C4-2B (cell line): ENCODE results near the gene EXOSC5.

Source experiments
- CTCF ChIP-seq: fragments of 450-650 bp; conservative IDR thresholded peaks from 2 replicates; pipeline ENCODE4 v1.5.1; 2017; ENCODE audit warnings: mild to moderate bottlenecking
- ZFX ChIP-seq: fragments of 450-650 bp; IDR thresholded peaks from 2 replicates; pipeline ENCODE4 v1.6.1; 2017

GRCh38 chr19:41430922-41431321 lies 33.8 kb upstream of the EXOSC5 start:
- TF ChIP-seq CTCF, result no peak
- no peak for TF ChIP-seq ZFX
